Keratinocyte (primary cell): ENCODE data around the gene CDH12. TPM values are rescaled to one million over a fixed set of nuclear protein-coding genes. Genes with fewer than 3 reads are reported as not detected.

Experiments used
- DNase-seq: peaks from one replicate; pipeline ENCODE4 v3.0.0-alpha.2; 2011; ENCODE audit warnings: low read depth, missing footprints, low spot score
- FAIRE-seq: peaks from 2 replicates; lab custom pipeline; 2011; peaks lifted over from hg19 to GRCh38; lab: Jason Lieb, UNC
- H2AFZ ChIP-seq: 2 replicates; pipeline ENCODE4 v1.6.0; 2012; ENCODE audit warnings: low read length, control low read depth, inconsistent platforms; ENCODE audit not compliant: control insufficient read depth
- H3K27ac ChIP-seq: 2 replicates; pipeline ENCODE4 v1.5.1; 2011; ENCODE audit warnings: low read length; ENCODE audit not compliant: control insufficient read depth, insufficient read depth
- H3K27me3 ChIP-seq: 3 replicates; pipeline ENCODE4 v1.6.0; 2011; ENCODE audit warnings: low read length; ENCODE audit not compliant: control insufficient read depth, insufficient read depth; ENCODE audit errors: extremely low read depth
- H3K36me3 ChIP-seq, 2 experiments: 2 replicates in 1 of 2; 3 replicates in 1 of 2; pipeline ENCODE4 v1.5.1; 2011; ENCODE audit warnings: low read length in 2 of 2, mild to moderate bottlenecking in 1 of 2; ENCODE audit not compliant: control insufficient read depth in 2 of 2, insufficient read depth in 2 of 2; ENCODE audit errors: extremely low read depth in 1 of 2
- H3K4me1 ChIP-seq: 3 replicates; pipeline ENCODE4 v1.5.1; 2011; ENCODE audit warnings: low read length; ENCODE audit not compliant: control insufficient read depth, insufficient read depth; ENCODE audit errors: extremely low read depth
- H3K4me2 ChIP-seq: 3 replicates; pipeline ENCODE4 v1.6.0; 2011; ENCODE audit warnings: low read depth, low read length; ENCODE audit not compliant: control insufficient read depth, insufficient read depth; ENCODE audit errors: extremely low read depth
- H3K4me3 ChIP-seq, 3 experiments: fragments of 200-600 bp in 1 of 3; sonication (generic) in 1 of 3; 2 replicates in 2 of 3; 3 replicates in 1 of 3; pipeline ENCODE4 v1.5.1; 2011 to 2016; ENCODE audit warnings: low read length in 3 of 3, mild to moderate bottlenecking in 3 of 3, control low read depth in 2 of 3, inconsistent platforms in 1 of 3, low read depth in 1 of 3, mixed read lengths in 1 of 3, mixed run types in 1 of 3, moderate library complexity in 1 of 3; ENCODE audit not compliant: control insufficient read depth in 2 of 3, insufficient read depth in 2 of 3; ENCODE audit errors: extremely low read depth in 1 of 3
- H3K79me2 ChIP-seq: 2 replicates; pipeline ENCODE4 v1.6.0; 2012; ENCODE audit warnings: low read length; ENCODE audit not compliant: control insufficient read depth, insufficient read depth
- H3K9ac ChIP-seq: 3 replicates; pipeline ENCODE4 v1.6.0; 2011; ENCODE audit warnings: low read length; ENCODE audit not compliant: control insufficient read depth, insufficient read depth; ENCODE audit errors: extremely low read depth
- H3K9me1 ChIP-seq: 3 replicates; pipeline ENCODE4 v1.6.0; 2011; ENCODE audit warnings: low read length; ENCODE audit not compliant: control insufficient read depth, insufficient read depth; ENCODE audit errors: extremely low read depth
- H3K9me3 ChIP-seq: 2 replicates; pipeline ENCODE4 v1.5.1; 2012; ENCODE audit warnings: low read depth, low read length; ENCODE audit not compliant: control insufficient read depth
- H4K20me1 ChIP-seq: 3 replicates; pipeline ENCODE4 v1.6.0; 2011; ENCODE audit warnings: low read length; ENCODE audit not compliant: control insufficient read depth, insufficient read depth; ENCODE audit errors: extremely low read depth
- EZH2 ChIP-seq: IDR thresholded peaks from one replicate; pipeline ENCODE4 v1.6.1; 2012; ENCODE audit warnings: inconsistent platforms, mild to moderate bottlenecking, low read length, moderate library complexity
- dilution Hi-C: fragments of 300-500 bp; cut with MboI; formaldehyde crosslinking; loops from one replicate; pipeline ENCODE4 v1.7.0; 2020; ENCODE audit warnings: low sequenced_read_pairs; ENCODE audit not compliant: extremely low pct_ligation_motif_present
- polyA plus RNA-seq, 5 experiments: library from polyadenylated mRNA; depleted of rRNA in 3 of 5; stranded (reverse) in 3 of 5; stranded (forward) in 1 of 5; unstranded in 1 of 5; fragments of >200 nt; gene quantifications; 1 replicate in 1 of 5; 2 replicates in 3 of 5; 3 replicates in 1 of 5; pipeline versions ENCODE4 v1.2.1 to v1.2.3, GENCODE V29; 2011 to 2012; ENCODE audit warnings: missing spikeins in 2 of 5, low read depth in 1 of 5, low replicate concordance in 1 of 5
- TF ChIP-seq, protein P1 (sequence below), 3 experiments: IDR thresholded peaks in 1 of 3; conservative IDR thresholded peaks in 1 of 3; optimal IDR thresholded peaks in 1 of 3; 2 replicates in 2 of 3; 3 replicates in 1 of 3; pipeline versions ENCODE3 to v1.5.1; 2011; ENCODE audit warnings: low read length in 3 of 3, mild to moderate bottlenecking in 3 of 3, moderate library complexity in 2 of 3, control low read depth in 1 of 3, inconsistent platforms in 1 of 3; ENCODE audit not compliant: insufficient read depth in 2 of 3; ENCODE audit errors: extremely low read depth in 1 of 3

Gene CDH12
- polyA plus RNA-seq, 1 donor (not counting 4 experiments of a cell fraction or from before 2014, with no cell fraction given) = not detected

DNA sequence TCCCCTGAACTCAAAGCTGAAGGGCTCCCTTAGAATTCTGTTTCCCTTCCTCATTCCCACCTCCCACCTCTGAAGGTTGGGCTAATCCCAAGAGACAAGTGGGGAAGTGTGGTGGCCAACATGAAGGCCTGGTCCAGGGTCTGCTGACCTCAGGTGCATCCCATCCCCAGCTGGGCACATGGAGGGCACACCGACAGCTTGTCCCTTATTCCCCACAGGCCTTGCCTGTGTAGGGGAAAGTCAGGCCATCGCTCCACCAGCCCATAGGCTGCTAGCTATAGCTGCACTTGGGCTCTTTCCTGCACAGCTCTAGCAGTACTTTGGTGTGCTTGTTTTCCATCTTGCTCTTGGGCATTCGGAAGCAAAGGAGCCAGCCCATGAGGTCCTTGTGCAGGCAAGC, 247.7 kb downstream of the CDH12 start:
- no peaks in the 10 kb centered on the region for H3K27me3 ChIP-seq
- DNase-seq (no peak), FAIRE-seq (no peak)
- dilution Hi-C loops = no loop called here
- H3K79me2 ChIP-seq = no peaks in the 10 kb centered on the region
- H3K4me2 ChIP-seq = no peak overlapping the region
- H3K4me3 ChIP-seq = no peak overlapping the region
- H3K9ac ChIP-seq = no peak overlapping the region
- H2AFZ ChIP-seq = no peak overlapping the region
- H3K9me3 ChIP-seq = no peaks in the 10 kb centered on the region
- no peaks in the 10 kb centered on the region for H3K9me1 ChIP-seq
- no peaks in the 10 kb centered on the region for H3K4me1 ChIP-seq
- no peak for TF ChIP-seq EZH2
- TF ChIP-seq, protein P1, sequence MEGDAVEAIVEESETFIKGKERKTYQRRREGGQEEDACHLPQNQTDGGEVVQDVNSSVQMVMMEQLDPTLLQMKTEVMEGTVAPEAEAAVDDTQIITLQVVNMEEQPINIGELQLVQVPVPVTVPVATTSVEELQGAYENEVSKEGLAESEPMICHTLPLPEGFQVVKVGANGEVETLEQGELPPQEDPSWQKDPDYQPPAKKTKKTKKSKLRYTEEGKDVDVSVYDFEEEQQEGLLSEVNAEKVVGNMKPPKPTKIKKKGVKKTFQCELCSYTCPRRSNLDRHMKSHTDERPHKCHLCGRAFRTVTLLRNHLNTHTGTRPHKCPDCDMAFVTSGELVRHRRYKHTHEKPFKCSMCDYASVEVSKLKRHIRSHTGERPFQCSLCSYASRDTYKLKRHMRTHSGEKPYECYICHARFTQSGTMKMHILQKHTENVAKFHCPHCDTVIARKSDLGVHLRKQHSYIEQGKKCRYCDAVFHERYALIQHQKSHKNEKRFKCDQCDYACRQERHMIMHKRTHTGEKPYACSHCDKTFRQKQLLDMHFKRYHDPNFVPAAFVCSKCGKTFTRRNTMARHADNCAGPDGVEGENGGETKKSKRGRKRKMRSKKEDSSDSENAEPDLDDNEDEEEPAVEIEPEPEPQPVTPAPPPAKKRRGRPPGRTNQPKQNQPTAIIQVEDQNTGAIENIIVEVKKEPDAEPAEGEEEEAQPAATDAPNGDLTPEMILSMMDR (optimal IDR thresholded peaks at IDR 0.05 in 1 of 3, IDR thresholded peaks at IDR 0.05 in 1 of 3, conservative IDR thresholded peaks at IDR 0.05 in 1 of 3; ENCODE audit: extremely low read depth in 1 of 3, insufficient read depth in 2 of 3, low read length in 3 of 3) = no peak
- no peaks in the 10 kb centered on the region for H4K20me1 ChIP-seq
- no peak overlapping the region for H3K27ac ChIP-seq
- H3K36me3 ChIP-seq = no peaks in the 10 kb centered on the region

GRCh38 chr5:22604711-22605110, 248.4 kb downstream of the CDH12 start:
- Histone ChIP-seq H3K4me3 (no peak overlapping the region), H3K9me1 (no peaks in the 10 kb centered on the region), H4K20me1 (no peaks in the 10 kb centered on the region), H3K79me2 (no peaks in the 10 kb centered on the region), H3K27me3 (no peaks in the 10 kb centered on the region), H3K9ac (no peak overlapping the region), H3K27ac (no peak overlapping the region), H2AFZ (no peak overlapping the region), H3K4me2 (no peak overlapping the region), H3K9me3 (no peaks in the 10 kb centered on the region), H3K4me1 (no peaks in the 10 kb centered on the region), H3K36me3 (no peaks in the 10 kb centered on the region)
- TF ChIP-seq EZH2 = no peak
- TF ChIP-seq, protein P1 (optimal IDR thresholded peaks at IDR 0.05 in 1 of 3, IDR thresholded peaks at IDR 0.05 in 1 of 3, conservative IDR thresholded peaks at IDR 0.05 in 1 of 3; ENCODE audit: extremely low read depth in 1 of 3, insufficient read depth in 2 of 3, low read length in 3 of 3) = no peak
- no peak for FAIRE-seq
- dilution Hi-C loops = no loop called here
- no peak for DNase-seq
